Smooth muscle cell of bladder (primary cell): ENCODE data around the gene MAST2. TPM values are rescaled to one million over a fixed set of nuclear protein-coding genes. Genes with fewer than 3 reads are reported as not detected.

Experiments
- total RNA-seq: library from RNA; depleted of rRNA; stranded (reverse); fragments of >200 nt; gene quantifications from 2 replicates; pipeline ENCODE4 v1.2.3, GENCODE V29; 2014

The MAST2 gene
- total RNA-seq = 10.7 and 19.6 TPM in 2 replicates

DNA sequence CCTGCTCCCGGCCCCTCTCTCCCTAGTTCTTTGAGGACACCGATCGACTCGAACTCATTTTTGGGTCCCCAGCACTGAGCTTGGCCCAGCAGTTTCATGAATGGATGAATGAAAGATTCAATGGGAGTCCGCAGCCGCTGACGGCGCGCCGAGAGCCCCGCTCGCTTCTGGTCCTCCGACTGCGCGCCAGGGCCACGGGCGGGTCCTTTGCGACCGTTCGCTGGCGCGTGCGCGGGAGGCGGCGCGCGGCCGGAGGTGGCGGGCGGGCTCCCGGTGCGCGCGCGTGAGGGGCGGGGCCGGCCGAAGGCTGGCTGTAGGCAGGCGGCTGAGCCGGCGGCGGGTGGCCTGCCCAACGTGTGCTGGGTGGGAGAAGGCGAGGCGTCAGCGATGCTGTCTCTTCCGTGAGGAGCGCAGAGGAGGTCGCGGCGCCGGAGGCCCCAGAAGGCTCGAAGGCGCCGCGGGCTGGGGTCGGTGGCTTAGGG is at the start of gene MAST2:
MAST2 (plus strand) TSS at position 314 of the 482 bp plus-strand sequence. CDS start 284 bp downstream, outside the sequence.

Other genes with a start within 250 kb of the MAST2 start
- gene NASP, start 219.6 kb upstream of the MAST2 start, total RNA-seq = 31.6 and 32.0 TPM in 2 replicates
- gene CCDC17, start 179.6 kb upstream of the MAST2 start, total RNA-seq = 0.57 and 0.74 TPM in 2 replicates
- gene GPBP1L1, start 117.1 kb upstream of the MAST2 start, total RNA-seq = 60.4 and 62.7 TPM in 2 replicates
- 9.6 and 11.9 TPM in 2 replicates for gene TMEM69, start 115.4 kb upstream of the MAST2 start, total RNA-seq
- 11.8 and 12.2 TPM in 2 replicates for gene IPP, start 53.0 kb upstream of the MAST2 start, total RNA-seq